Tibial nerve (tissue), 4 donors: ENCODE results near the gene THSD4. TPM values are rescaled to one million over a fixed set of nuclear protein-coding genes. Genes with fewer than 3 reads are reported as not detected.

ENCODE experiments used
- DNase-seq, 2 donors: peaks; one replicate each; pipeline ENCODE4 v3.0.0-alpha.2; 2019; ENCODE audit warnings: low spot score in 2 of 2
- H3K27ac ChIP-seq, 4 donors: fragments of 200-600 bp; sonication (generic) in 3 of 4; one replicate each; pipeline ENCODE4 v1.5.1; 2017 to 2019; ENCODE audit warnings: mild to moderate bottlenecking in 1 of 4
- H3K27me3 ChIP-seq, 2 donors: fragments of 200-600 bp; sonication (generic) in 1 of 2; one replicate each; pipeline versions ENCODE4 v1.5.1 to v1.6.0; 2017 to 2019
- H3K36me3 ChIP-seq, 3 donors: fragments of 200-600 bp; sonication (generic); one replicate each; pipeline ENCODE4 v1.5.1; 2018 to 2019
- H3K4me1 ChIP-seq, 4 donors: fragments of 200-600 bp; sonication (generic) in 3 of 4; one replicate each; pipeline ENCODE4 v1.5.1; 2017 to 2019
- H3K4me3 ChIP-seq, 4 donors: fragments of 200-600 bp; sonication (generic) in 3 of 4; one replicate each; pipeline ENCODE4 v1.5.1; 2017 to 2019; ENCODE audit warnings: mild to moderate bottlenecking in 1 of 4, moderate library complexity in 1 of 4
- H3K9me3 ChIP-seq, 4 donors: fragments of 200-600 bp; sonication (generic) in 3 of 4; one replicate each; pipeline ENCODE4 v1.5.1; 2017 to 2019
- CTCF ChIP-seq, 5 experiments: fragments of 200-600 bp in 3 of 5; fragments of 450-650 bp in 2 of 5; sonication (generic) in 3 of 5; IDR thresholded peaks; one replicate each; pipeline ENCODE4 v1.5.1; 2016 to 2019; ENCODE audit warnings: antibody characterized with exemption in 5 of 5, mild to moderate bottlenecking in 3 of 5, moderate library complexity in 2 of 5
- EP300 ChIP-seq, 2 donors: sonication (generic); formaldehyde crosslinking; IDR thresholded peaks; one replicate each; pipeline ENCODE4 v1.6.1; 2017; ENCODE audit warnings: antibody characterized with exemption in 2 of 2, mild to moderate bottlenecking in 1 of 2
- POLR2A ChIP-seq, 2 donors: fragments of 450-650 bp; IDR thresholded peaks; one replicate each; pipeline ENCODE4 v1.6.1; 2017; ENCODE audit warnings: antibody characterized with exemption in 2 of 2, mild to moderate bottlenecking in 2 of 2, moderate library complexity in 2 of 2
- WGBS, 2 donors: methylation state at CpG; one replicate each; pipeline ENCODE4 v1.1.5; 2018; 5-methylcytosine and 5-hydroxymethylcytosine counted together
- total RNA-seq, 4 donors: library from RNA; depleted of rRNA; stranded (reverse); fragments of >200 nt; gene quantifications; one replicate each; pipeline ENCODE4 v1.1.0, GENCODE V29; 2016

The THSD4 gene
- total RNA-seq, 4 donors from 2014 or later, result 9.6 to 25.1 (median 21.2) TPM

DNA sequence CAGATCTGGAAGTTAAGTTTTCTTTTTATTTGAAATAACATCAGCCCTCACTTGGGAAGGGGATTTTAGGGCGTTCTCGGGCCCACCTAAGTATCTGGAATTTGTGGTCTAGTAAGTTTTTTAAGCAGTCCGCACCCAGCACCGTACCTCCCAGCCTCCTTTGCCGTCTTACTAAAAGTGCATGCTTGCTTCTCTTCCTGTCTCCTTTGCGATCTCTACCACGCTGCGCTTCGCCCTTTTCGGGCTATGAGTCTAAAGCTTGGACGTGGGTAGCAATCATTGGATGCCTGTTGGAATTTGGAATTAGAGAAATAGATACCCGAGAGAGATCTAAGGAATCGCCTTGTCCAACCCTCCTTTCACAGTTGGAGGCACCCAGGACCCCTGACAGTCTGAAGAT lies 1.1 kb downstream of the THSD4 start:
- Histone ChIP-seq H3K27me3 (peaks cover 0 to 12% of the 10 kb centered on the region in 2 donors), H3K36me3 (no peaks in the 10 kb centered on the region), H3K9me3 (no peaks in the 10 kb centered on the region), H3K4me3 (peak overlapping the region in 3 of 4 donors; percentile 17 to 58 (median 38)), H3K4me1 (peaks cover 0 to 15% (median 2%) of the 10 kb centered on the region in 4 donors), H3K27ac (no peak overlapping the region)
- WGBS, 2 donors, result 38 to 51% methylated on average over 13 of the region's 13 CpGs
- DNase-seq, result no peak
- TF ChIP-seq POLR2A (IDR thresholded peaks at IDR 0.05) (no peak), EP300 (IDR thresholded peaks at IDR 0.05) (no peak), CTCF (IDR thresholded peaks at IDR 0.05) (no peak)

- Histone ChIP-seq H3K4me3 (no peak overlapping the region), H3K4me1 (peaks cover 0 to 15% (median 2%) of the 10 kb centered on the region in 4 donors), H3K27me3 (peaks cover 0 to 12% of the 10 kb centered on the region in 2 donors), H3K36me3 (no peaks in the 10 kb centered on the region), H3K27ac (no peak overlapping the region), H3K9me3 (no peaks in the 10 kb centered on the region)
- TF ChIP-seq POLR2A (IDR thresholded peaks at IDR 0.05) (no peak), EP300 (IDR thresholded peaks at IDR 0.05) (no peak), CTCF (IDR thresholded peaks at IDR 0.05) (no peak)
- no peak for DNase-seq
- 79 to 82% methylated on average over 3 of the region's 3 CpGs for WGBS, 2 donors
Measured at GRCh38 chr15:71116942-71117341, 1.7 kb downstream of the THSD4 start.

GRCh38 chr15:71117714-71118305 lies 2.5 kb downstream of the THSD4 start:
- 81% methylated on average over 7 of the region's 7 CpGs for WGBS, 2 donors
- TF ChIP-seq EP300 (IDR thresholded peaks at IDR 0.05) (no peak), POLR2A (IDR thresholded peaks at IDR 0.05) (no peak), CTCF (IDR thresholded peaks at IDR 0.05) (no peak)
- Histone ChIP-seq H3K4me1 (peaks cover 0 to 15% (median 2%) of the 10 kb centered on the region in 4 donors), H3K9me3 (no peaks in the 10 kb centered on the region), H3K27me3 (peaks cover 0 to 12% of the 10 kb centered on the region in 2 donors), H3K4me3 (no peak overlapping the region), H3K36me3 (no peaks in the 10 kb centered on the region), H3K27ac (no peak overlapping the region)
- no peak for DNase-seq

DNA sequence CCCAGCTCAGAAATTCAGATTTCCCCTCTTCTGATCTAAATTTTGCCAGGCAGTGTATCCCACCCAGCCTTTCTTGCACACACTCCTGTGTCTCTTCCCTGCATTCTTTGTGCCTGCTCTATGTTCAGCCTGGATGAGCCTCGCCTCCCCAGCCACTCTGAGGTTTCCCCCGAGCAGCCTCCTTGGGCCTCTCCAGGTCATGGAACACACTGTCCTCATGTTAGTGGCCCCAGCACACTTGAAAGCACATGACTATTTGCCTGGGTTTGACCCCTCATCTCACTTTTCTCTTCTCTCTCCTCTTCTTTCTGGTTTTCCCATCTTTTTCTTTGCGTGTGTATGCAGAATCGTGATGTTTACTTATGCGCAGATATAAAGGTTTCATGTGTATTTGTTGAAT lies 3.1 kb downstream of the THSD4 start:
- H3K27ac ChIP-seq, result no peak overlapping the region
- 89 to 90% methylated on average over 5 of the region's 5 CpGs for WGBS, 2 donors
- no peaks in the 10 kb centered on the region for H3K36me3 ChIP-seq
- H3K27me3 ChIP-seq, result peaks cover 0 to 12% of the 10 kb centered on the region in 2 donors
- no peaks in the 10 kb centered on the region for H3K9me3 ChIP-seq
- peaks cover 0 to 15% (median 2%) of the 10 kb centered on the region in 4 donors for H3K4me1 ChIP-seq
- no peak for DNase-seq
- no peak overlapping the region for H3K4me3 ChIP-seq
- TF ChIP-seq POLR2A (IDR thresholded peaks at IDR 0.05) (no peak), CTCF (IDR thresholded peaks at IDR 0.05) (no peak), EP300 (IDR thresholded peaks at IDR 0.05) (no peak)

- Histone ChIP-seq H3K4me1 (peaks cover 0 to 15% (median 2%) of the 10 kb centered on the region in 4 donors), H3K9me3 (no peaks in the 10 kb centered on the region), H3K36me3 (no peaks in the 10 kb centered on the region), H3K27me3 (peaks cover 0 to 12% of the 10 kb centered on the region in 2 donors), H3K27ac (no peak overlapping the region), H3K4me3 (no peak overlapping the region)
- 90 to 92% methylated on average over 11 of the region's 11 CpGs for WGBS, 2 donors
- TF ChIP-seq POLR2A (IDR thresholded peaks at IDR 0.05) (no peak), CTCF (IDR thresholded peaks at IDR 0.05) (no peak), EP300 (IDR thresholded peaks at IDR 0.05) (no peak)
- no peak for DNase-seq
Measured at GRCh38 chr15:71118881-71119632, 3.8 kb downstream of the THSD4 start.
